PC-9 (cell line): ENCODE measurements around the gene THG1L. TPM values are rescaled to one million over a fixed set of nuclear protein-coding genes. Genes with fewer than 3 reads are reported as not detected.
"Not testable (repeated sequence)": the region's sequence is repeated elsewhere in the genome, so short reads cannot be mapped to it uniquely, and the experiment has no call there.

Experiments
- Bru-seq: library from RNA; stranded (reverse); fragments of 400-500 nt; gene quantifications from one replicate; lab custom pipeline; 2021; lab: Mats Ljungman, UMichigan
- BruChase-seq, 2 experiments: library from RNA; stranded (reverse); fragments of 400-500 nt; gene quantifications; one replicate each; lab custom pipeline; 2021; lab: Mats Ljungman, UMichigan
- BruUV-seq: library from RNA; stranded (reverse); fragments of 400-500 nt; replicated peaks from 2 replicates; lab custom pipeline; 2021; lab: Mats Ljungman, UMichigan
- CTCF ChIA-PET: fragments of 300-600 bp; sonication (Branson Sonifier 250); formaldehyde crosslinking; loops from one replicate; lab custom pipeline; 2022; ENCODE audit warnings: antibody characterized with exemption; lab: Charles Lee
- POLR2A ChIA-PET: fragments of 300-600 bp; sonication (Branson Sonifier 250); formaldehyde crosslinking; loops from one replicate; lab custom pipeline; 2022; ENCODE audit warnings: antibody characterized with exemption; ENCODE audit not compliant: unreplicated experiment; lab: Charles Lee
- DNase-seq, 2 experiments: peaks; one replicate each; pipeline versions ENCODE4 v3.0.0 to v3.0.0-alpha.2; 2015 to 2022; ENCODE audit warnings: mixed read lengths in 1 of 2
- H2AFZ ChIP-seq: fragments of 200-600 bp; sonication (generic); 2 replicates; pipeline ENCODE4 v1.8.1; 2017; ENCODE audit warnings: antibody characterized with exemption
- H3F3A ChIP-seq: fragments of 200-600 bp; sonication (generic); 2 replicates; pipeline ENCODE4 v1.8.1; 2017; ENCODE audit warnings: antibody characterized with exemption, mild to moderate bottlenecking, low read depth; ENCODE audit not compliant: insufficient read depth
- H3K27ac ChIP-seq: fragments of 200-600 bp; sonication (generic); 2 replicates; pipeline ENCODE4 v1.6.1; 2016; ENCODE audit warnings: mixed run types
- H3K27me3 ChIP-seq: fragments of 200-600 bp; sonication (generic); 2 replicates; pipeline ENCODE4 v1.6.1; 2016; ENCODE audit warnings: low read depth, mixed run types; ENCODE audit not compliant: insufficient read depth
- H3K36me3 ChIP-seq: fragments of 200-600 bp; sonication (generic); 2 replicates; pipeline ENCODE4 v1.6.1; 2016; ENCODE audit warnings: low read depth, mixed run types
- H3K4me1 ChIP-seq: fragments of 200-600 bp; sonication (generic); replicated peaks from 2 replicates; pipeline ENCODE4 v1.6.1; 2016; ENCODE audit warnings: mixed run types; ENCODE audit not compliant: insufficient read depth
- H3K4me2 ChIP-seq: fragments of 200-600 bp; sonication (generic); 2 replicates; pipeline ENCODE4 v1.6.1; 2017; ENCODE audit warnings: mixed run types
- H3K4me3 ChIP-seq: fragments of 200-600 bp; sonication (generic); 2 replicates; pipeline ENCODE4 v1.6.1; 2016; ENCODE audit warnings: mixed run types
- H3K79me2 ChIP-seq: fragments of 200-600 bp; sonication (generic); 2 replicates; pipeline ENCODE4 v1.6.1; 2017; ENCODE audit warnings: low read depth, mixed run types
- H3K9me2 ChIP-seq: fragments of 200-600 bp; sonication (generic); 2 replicates; pipeline ENCODE4 v1.8.1; 2017; ENCODE audit warnings: mild to moderate bottlenecking; ENCODE audit not compliant: insufficient read depth
- H3K9me3 ChIP-seq: fragments of 200-600 bp; sonication (generic); 2 replicates; pipeline ENCODE4 v1.8.1; 2016; ENCODE audit warnings: low read depth; ENCODE audit not compliant: insufficient read depth
- H4K20me1 ChIP-seq: fragments of 200-600 bp; sonication (generic); 2 replicates; pipeline ENCODE4 v1.8.1; 2017; ENCODE audit not compliant: insufficient read depth
- CTCF ChIP-seq: fragments of 200-600 bp; sonication (generic); conservative IDR thresholded peaks from 2 replicates; pipeline ENCODE4 v1.6.1; 2017; ENCODE audit warnings: mixed run types, antibody characterized with exemption, mild to moderate bottlenecking, moderate library complexity
- EZH2 ChIP-seq: fragments of 200-600 bp; sonication (generic); IDR thresholded peaks from 2 replicates; pipeline ENCODE4 v1.8.0; 2017; ENCODE audit warnings: antibody characterized with exemption, low read depth
- intact Hi-C: fragments of 100-400 bp; cut with micrococcal nuclease; formaldehyde crosslinking; loops from one replicate; pipeline ENCODE4 v1.10.0; 2022; ENCODE audit not compliant: unreplicated experiment
- long read RNA-seq: library from polyadenylated mRNA; stranded (forward); transcript quantifications from one replicate; pipeline ENCODE4 v2.0.0, GENCODE V29; 2022
- total RNA-seq: library from RNA; stranded (reverse); gene quantifications from 2 replicates; pipeline ENCODE4 v1.2.3, GENCODE V29; 2021

Gene THG1L
- total RNA-seq, result 20.9 and 25.3 TPM in 2 replicates
- Bru-seq, nascent RNA, result percentile 79 among the genes with signal in this experiment
- percentile 69 among the genes with signal in this experiment for BruChase-seq, experiment 1, labeled RNA remaining after a 2-hour chase
- BruChase-seq, experiment 2, labeled RNA remaining after a 6-hour chase, result percentile 90 among the genes with signal in this experiment
- long read RNA-seq, transcript THG1L-201 (6 exons, 3,107 nt), result major isoform, 33 of 42 reads
- long read RNA-seq, partial matches to known transcripts, result 1 of 42 reads
- long read RNA-seq, other reads (novel, unspliced or antisense), result 8 of 42 reads

GRCh38 chr5:157731272-157732129, at the start of gene THG1L:
Gene THG1L, plus strand, starts transcription at chr5:157731420. Its CDS starts 21 bp downstream, at chr5:157731441.
- Histone ChIP-seq H3K4me3 (peak within 1 kb of the TSS; percentile 69), H3K4me2 (peak within 1 kb of the TSS; percentile 93)
- intact Hi-C loops, result loop anchor here (1.0 to 2.0 kb wide), 2 partner anchors 341 to 589 kb away; partner anchors contain the start of gene MED7

GRCh38 chr5:157682257-157682656, 49.0 kb upstream of the THG1L start:
- POLR2A ChIA-PET, result interaction anchor here (0.6 kb wide), 1 partner anchor 166 kb away, joined by 3 read pairs; no protein-coding TSS in a partner anchor
- Histone ChIP-seq H3K36me3 (no peaks in the 10 kb centered on the region), H3K27ac (no peak overlapping the region), H3K4me2 (no peak overlapping the region), H3F3A (no peaks in the 10 kb centered on the region), H4K20me1 (no peaks in the 10 kb centered on the region), H3K79me2 (no peaks in the 10 kb centered on the region), H2AFZ (no peak overlapping the region), H3K4me1 (no peaks in the 10 kb centered on the region), H3K9me3 (no peaks in the 10 kb centered on the region), H3K4me3 (no peak overlapping the region), H3K27me3 (no peaks in the 10 kb centered on the region), H3K9me2 (no peaks in the 10 kb centered on the region)
- BruUV-seq, result no TSS peak
- CTCF ChIA-PET, result no interaction called here
- intact Hi-C loops, result no loop called here
- DNase-seq, result no peak
- no peak for TF ChIP-seq CTCF
- TF ChIP-seq EZH2, result no peak

More at GRCh38 chr5:157731272-157732129, at the start of gene THG1L:
- H3K79me2 ChIP-seq, result peaks cover 17% of the 10 kb centered on the region
- peaks cover 7% of the 10 kb centered on the region; the same call in 1 of the 2 replicates for H3K36me3 ChIP-seq
- TSS peak; percentile 89 for BruUV-seq
- no peaks in the 10 kb centered on the region for H3K27me3 ChIP-seq
- 0 out of 2 replicates have a peak, but pooled peaks cover 4% of the 10 kb centered on the region for H3K4me1 ChIP-seq
- no peaks in the 10 kb centered on the region for H4K20me1 ChIP-seq
- DNase-seq, result peak; percentile 94 to 98
- peak within 1 kb of the TSS; percentile 78 for H2AFZ ChIP-seq
- no peaks in the 10 kb centered on the region; the same call in 1 of the 2 replicates for H3F3A ChIP-seq
- H3K9me3 ChIP-seq, result no peaks in the 10 kb centered on the region
- TF ChIP-seq CTCF (no peak), EZH2 (no peak)
- POLR2A ChIA-PET, result interaction anchor here (0.5 to 1.1 kb wide), 7 partner anchors 18 to 403 kb away, joined by 3 to 12 read pairs (median 5); no protein-coding TSS in a partner anchor
- H3K27ac ChIP-seq, result peak within 1 kb of the TSS; percentile 80
- H3K9me2 ChIP-seq, result no peaks in the 10 kb centered on the region
- CTCF ChIA-PET, result interaction anchor here (2.7 kb wide), 1 partner anchor 12 kb away, joined by 14 read pairs; the partner anchor contains the start of gene LSM11

DNA sequence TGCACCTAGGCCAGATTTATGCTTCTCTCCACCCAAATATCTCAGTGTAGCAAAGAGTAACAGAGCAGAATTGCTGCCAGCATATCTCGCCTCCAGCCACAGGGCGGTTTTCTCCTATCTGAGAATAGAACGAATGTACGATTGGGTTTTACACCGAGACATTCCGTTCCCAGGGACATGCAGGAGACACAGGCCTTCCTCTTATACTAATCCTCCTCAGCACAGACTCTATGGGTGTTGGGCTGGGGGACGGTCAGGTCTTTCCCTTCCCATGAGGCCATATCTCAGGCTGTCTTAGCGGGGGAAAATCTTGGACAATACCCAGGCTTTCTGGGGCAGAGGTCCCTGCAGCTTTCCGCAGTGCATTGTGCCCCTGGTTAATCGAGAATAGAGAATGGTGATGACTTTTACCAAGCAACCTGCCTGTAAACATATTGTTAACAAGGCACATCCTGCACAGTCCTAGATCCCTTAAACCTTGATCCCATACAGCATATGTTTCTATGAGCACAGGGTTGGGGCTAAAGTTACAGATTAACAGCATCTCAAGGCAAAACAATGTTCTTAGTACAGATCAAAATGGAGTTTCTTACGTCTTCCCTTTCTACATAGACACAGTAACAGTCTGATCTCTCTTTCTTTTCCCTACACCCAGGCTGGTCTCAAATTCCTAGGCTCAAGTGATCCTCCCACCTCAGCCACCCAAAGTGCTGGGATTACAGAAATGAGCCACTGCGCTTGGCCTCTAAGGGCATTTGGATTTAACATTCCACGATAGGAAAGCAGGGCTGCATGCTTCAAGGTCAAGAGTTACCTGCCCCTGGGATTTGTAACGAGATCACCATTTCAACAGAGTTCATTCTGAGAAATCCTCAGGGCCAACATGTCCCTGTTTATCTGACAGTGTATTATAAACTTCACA, 44.7 kb upstream of the THG1L start:
- intact Hi-C loops, H3K27me3 ChIP-seq, H3K79me2 ChIP-seq, H3K36me3 ChIP-seq, BruUV-seq, H3K4me1 ChIP-seq, H3K4me3 ChIP-seq, H3K9me3 ChIP-seq, H4K20me1 ChIP-seq, H3F3A ChIP-seq, H2AFZ ChIP-seq, DNase-seq, H3K27ac ChIP-seq, H3K9me2 ChIP-seq, H3K4me2 ChIP-seq, CTCF ChIA-PET, POLR2A ChIA-PET: not testable (repeated sequence)
